RWPE2 (cell line): ENCODE data around the gene GNL3L.
"Not testable (repeated sequence)": the region's sequence is repeated elsewhere in the genome, so short reads cannot be mapped to it uniquely, and the experiment has no call there.

Experiments used
- ATAC-seq: fragments of 200-7000 bp; cut with Tn5 transposase; 3 replicates; pipeline ENCODE4 v1.9.1; 2021; ENCODE audit warnings: low read depth
- DNase-seq: peaks from one replicate; pipeline ENCODE4 v3.0.0-alpha.2; 2020; ENCODE audit warnings: low spot score
- H3K27ac ChIP-seq: fragments of 450-650 bp; 2 replicates; pipeline ENCODE4 v1.5.1; 2017; ENCODE audit warnings: mild to moderate bottlenecking; ENCODE audit not compliant: poor library complexity, severe bottlenecking
- H3K27me3 ChIP-seq: fragments of 250-450 bp; sonication (Bioruptor Pico); 2 replicates; pipeline ENCODE4 v1.5.1; 2021; ENCODE audit warnings: mild to moderate bottlenecking, moderate library complexity; ENCODE audit not compliant: insufficient read depth, poor library complexity, severe bottlenecking
- H3K36me3 ChIP-seq: fragments of 250-450 bp; sonication (Bioruptor Pico); 2 replicates; pipeline ENCODE4 v1.5.1; 2020; ENCODE audit warnings: low read depth, mild to moderate bottlenecking, moderate library complexity
- H3K4me1 ChIP-seq: fragments of 250-450 bp; sonication (Bioruptor Pico); 2 replicates; pipeline ENCODE4 v1.5.1; 2021; ENCODE audit warnings: mild to moderate bottlenecking, moderate library complexity; ENCODE audit not compliant: insufficient read depth, poor library complexity, severe bottlenecking
- H3K4me3 ChIP-seq: fragments of 250-450 bp; sonication (Bioruptor Pico); 2 replicates; pipeline ENCODE4 v1.5.1; 2021; ENCODE audit warnings: mild to moderate bottlenecking, moderate library complexity; ENCODE audit not compliant: severe bottlenecking
- H3K9me3 ChIP-seq: fragments of 250-450 bp; sonication (Bioruptor Pico); 2 replicates; pipeline ENCODE4 v1.5.1; 2021; ENCODE audit warnings: mild to moderate bottlenecking, moderate library complexity; ENCODE audit not compliant: severe bottlenecking
- TF ChIP-seq, protein P1 (sequence below): fragments of 450-650 bp; IDR thresholded peaks from one replicate; pipeline ENCODE4 v1.5.1; 2017; ENCODE audit warnings: mild to moderate bottlenecking, moderate library complexity; ENCODE audit not compliant: poor library complexity, severe bottlenecking

GNL3L gene, protein sequence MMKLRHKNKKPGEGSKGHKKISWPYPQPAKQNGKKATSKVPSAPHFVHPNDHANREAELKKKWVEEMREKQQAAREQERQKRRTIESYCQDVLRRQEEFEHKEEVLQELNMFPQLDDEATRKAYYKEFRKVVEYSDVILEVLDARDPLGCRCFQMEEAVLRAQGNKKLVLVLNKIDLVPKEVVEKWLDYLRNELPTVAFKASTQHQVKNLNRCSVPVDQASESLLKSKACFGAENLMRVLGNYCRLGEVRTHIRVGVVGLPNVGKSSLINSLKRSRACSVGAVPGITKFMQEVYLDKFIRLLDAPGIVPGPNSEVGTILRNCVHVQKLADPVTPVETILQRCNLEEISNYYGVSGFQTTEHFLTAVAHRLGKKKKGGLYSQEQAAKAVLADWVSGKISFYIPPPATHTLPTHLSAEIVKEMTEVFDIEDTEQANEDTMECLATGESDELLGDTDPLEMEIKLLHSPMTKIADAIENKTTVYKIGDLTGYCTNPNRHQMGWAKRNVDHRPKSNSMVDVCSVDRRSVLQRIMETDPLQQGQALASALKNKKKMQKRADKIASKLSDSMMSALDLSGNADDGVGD

DNA sequence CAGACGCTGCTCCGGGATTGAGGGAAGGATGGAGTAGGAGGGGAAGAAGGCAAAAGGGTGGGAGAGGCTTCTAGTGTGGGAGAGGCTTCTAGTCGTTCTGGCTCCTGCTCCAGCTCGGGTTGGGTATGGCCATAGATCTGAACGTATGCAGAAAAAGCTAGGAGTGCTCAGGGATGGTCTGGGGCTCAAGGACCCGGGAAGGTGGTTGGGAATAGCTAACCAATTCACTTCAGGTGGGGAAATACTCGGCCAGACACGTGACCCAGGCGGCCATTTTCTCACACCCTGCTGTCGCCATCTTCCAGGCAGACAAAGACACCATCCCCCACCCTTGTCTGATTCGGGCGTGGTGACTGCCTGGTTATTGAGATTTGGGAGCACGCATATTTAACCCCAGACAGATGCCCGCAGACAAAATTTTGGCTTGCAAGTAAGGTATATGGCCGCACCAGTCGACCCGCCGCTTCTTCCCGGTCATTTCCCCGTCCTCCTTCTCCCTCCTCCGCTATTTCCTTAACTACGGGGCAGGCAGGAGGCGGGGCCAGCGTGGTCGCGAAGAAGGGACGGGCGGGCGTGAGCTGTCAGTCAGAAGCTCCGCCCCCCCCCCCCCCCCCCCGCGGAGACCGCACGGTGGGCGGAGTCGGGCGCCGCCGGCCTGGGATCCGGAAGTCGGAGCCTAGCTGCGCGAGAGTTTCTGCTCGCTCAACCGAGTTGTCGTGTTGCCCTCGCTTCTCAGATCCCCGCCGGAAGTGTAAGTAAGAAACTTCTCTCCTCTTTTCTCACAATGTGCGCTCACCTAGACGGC is at the start of gene GNL3L:
TSS of gene GNL3L (plus strand) at position 668 of the 805 bp plus-strand sequence. CDS start 2,348 bp downstream, outside the sequence.
- Histone ChIP-seq H3K9me3 (no peaks in the 10 kb centered on the region), H3K36me3 (peaks cover 9% of the 10 kb centered on the region; the same call in 1 of the 2 replicates), H3K27me3 (no peaks in the 10 kb centered on the region), H3K4me3 (peak within 1 kb of the TSS; percentile 52), H3K27ac (peak within 1 kb of the TSS; percentile 54), H3K4me1 (no peaks in the 10 kb centered on the region)
- DNase-seq = peak; percentile 78
- TF ChIP-seq, protein P1, sequence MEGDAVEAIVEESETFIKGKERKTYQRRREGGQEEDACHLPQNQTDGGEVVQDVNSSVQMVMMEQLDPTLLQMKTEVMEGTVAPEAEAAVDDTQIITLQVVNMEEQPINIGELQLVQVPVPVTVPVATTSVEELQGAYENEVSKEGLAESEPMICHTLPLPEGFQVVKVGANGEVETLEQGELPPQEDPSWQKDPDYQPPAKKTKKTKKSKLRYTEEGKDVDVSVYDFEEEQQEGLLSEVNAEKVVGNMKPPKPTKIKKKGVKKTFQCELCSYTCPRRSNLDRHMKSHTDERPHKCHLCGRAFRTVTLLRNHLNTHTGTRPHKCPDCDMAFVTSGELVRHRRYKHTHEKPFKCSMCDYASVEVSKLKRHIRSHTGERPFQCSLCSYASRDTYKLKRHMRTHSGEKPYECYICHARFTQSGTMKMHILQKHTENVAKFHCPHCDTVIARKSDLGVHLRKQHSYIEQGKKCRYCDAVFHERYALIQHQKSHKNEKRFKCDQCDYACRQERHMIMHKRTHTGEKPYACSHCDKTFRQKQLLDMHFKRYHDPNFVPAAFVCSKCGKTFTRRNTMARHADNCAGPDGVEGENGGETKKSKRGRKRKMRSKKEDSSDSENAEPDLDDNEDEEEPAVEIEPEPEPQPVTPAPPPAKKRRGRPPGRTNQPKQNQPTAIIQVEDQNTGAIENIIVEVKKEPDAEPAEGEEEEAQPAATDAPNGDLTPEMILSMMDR = no peak
- peak; percentile 86 for ATAC-seq

DNA sequence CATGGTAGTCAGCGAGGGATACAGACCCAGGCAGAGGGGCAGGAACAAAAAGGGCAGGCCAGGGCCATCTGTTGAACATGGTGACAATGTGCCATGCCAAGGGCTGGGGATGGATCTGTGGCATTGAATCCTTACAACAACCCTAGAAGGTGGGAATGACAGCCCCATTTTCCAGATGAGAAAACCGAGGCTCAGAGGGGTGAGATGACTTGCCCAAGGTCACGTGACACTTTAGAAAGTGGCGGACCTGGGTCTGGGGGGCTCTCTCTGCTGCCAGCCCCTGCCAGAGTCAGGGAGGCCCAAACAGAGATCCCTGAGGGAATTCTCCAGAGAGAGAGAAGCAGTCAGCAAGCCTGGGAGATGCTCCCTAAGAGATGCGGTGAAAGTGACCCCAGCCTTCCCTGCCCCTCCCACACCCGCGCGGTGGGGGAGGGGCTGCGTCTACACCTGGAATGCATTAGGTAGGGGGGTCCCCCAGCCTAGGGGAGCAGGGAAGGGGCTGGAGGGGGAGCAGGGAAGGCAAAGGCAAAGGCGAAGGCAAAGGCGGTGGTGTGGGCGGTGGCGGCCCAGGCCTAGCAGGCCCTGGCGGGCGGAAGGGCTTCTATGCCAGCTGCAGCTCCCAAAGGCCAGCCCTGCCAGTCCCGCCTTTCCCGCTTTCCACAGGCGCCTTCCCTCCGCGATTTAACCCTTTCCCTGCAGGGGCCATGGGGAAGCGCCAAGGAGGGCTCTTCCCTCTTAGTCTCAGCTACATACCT is 47.0 kb upstream of the GNL3L start:
- Histone ChIP-seq H3K4me1 (no peaks in the 10 kb centered on the region), H3K27ac (no peak overlapping the region), H3K27me3 (no peaks in the 10 kb centered on the region), H3K9me3 (no peaks in the 10 kb centered on the region), H3K36me3 (no peaks in the 10 kb centered on the region), H3K4me3 (no peak overlapping the region)
- ATAC-seq = no peak
- TF ChIP-seq, protein P1 = no peak
- no peak for DNase-seq

DNA sequence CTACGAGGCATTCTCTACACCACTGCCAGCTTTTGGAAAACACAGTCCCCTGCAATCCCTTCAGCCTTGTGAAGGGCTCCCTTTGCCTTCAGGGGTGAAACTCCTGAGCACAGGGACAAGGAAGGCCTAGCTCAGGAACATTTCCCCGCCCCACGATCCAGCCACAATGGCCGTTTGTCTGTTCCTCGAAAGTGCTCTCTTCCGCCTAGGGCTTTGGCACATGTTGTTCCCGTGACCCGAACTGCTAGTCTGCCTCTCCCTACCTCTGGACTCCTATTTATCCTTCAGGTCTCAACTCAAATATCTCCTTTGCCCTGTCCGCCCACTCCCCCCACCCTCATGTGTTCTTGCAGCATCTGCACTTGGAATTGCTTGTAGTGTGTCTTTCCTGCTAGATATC is 46.1 kb upstream of the GNL3L start:
- Histone ChIP-seq H3K4me3 (no peak overlapping the region), H3K9me3 (no peaks in the 10 kb centered on the region), H3K27me3 (no peaks in the 10 kb centered on the region), H3K27ac (no peak overlapping the region), H3K36me3 (no peaks in the 10 kb centered on the region), H3K4me1 (no peaks in the 10 kb centered on the region)
- DNase-seq (no peak), ATAC-seq (no peak)
- TF ChIP-seq, protein P1 = no peak

DNA sequence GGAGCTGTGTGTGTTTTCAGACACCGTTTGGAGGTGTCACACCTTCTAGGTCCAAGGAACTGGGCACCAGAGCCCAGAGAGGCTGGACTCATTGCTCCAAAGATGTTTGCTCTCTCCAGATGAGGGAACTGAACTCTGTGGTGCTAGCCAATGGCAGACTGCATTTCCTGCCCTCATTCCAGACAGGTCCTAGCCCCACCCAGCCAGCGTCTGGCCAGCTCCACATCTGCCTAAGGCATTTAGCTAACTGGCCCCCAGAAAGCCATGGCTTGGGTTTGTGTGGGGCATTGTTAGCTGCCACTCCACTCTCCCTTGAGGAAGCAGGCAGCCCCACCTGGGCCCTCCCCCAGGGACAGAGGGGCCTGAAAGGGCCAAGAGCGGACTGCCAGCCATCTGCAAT is 45.4 kb upstream of the GNL3L start:
- Histone ChIP-seq H3K9me3 (no peaks in the 10 kb centered on the region), H3K27me3 (no peaks in the 10 kb centered on the region), H3K4me3 (no peak overlapping the region), H3K27ac (no peak overlapping the region), H3K4me1 (no peaks in the 10 kb centered on the region), H3K36me3 (no peaks in the 10 kb centered on the region)
- TF ChIP-seq, protein P1 = no peak
- ATAC-seq = no peak
- no peak for DNase-seq

DNA sequence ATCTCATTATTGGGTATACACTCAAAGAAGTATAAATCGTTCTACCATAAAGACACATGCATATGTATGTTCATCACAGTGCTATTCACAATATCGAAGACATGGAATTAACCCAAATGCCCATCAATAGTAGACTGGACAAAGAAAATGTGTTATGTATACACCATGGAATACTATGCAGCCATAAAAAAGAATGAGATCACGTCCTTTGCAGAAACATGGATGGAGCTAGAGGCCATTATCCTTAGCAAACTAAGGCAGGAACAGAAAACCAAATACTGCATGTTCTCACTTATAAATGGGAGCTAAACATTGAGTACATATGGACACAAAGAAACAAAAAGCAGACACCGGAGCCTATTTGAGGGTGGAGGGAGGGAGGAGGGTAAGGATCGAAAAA is 40.2 kb upstream of the GNL3L start:
- DNase-seq, H3K9me3 ChIP-seq, H3K27me3 ChIP-seq, H3K27ac ChIP-seq, ATAC-seq, H3K4me3 ChIP-seq, H3K4me1 ChIP-seq, H3K36me3 ChIP-seq: not testable (repeated sequence)
